Measurements from ENCODE around the gene KRTAP10-9.
"Not testable (repeated sequence)": the region's sequence is repeated elsewhere in the genome, so short reads cannot be mapped to it uniquely, and the experiment has no call there.

Gene KRTAP10-9

GRCh38 chr21:44649521-44650100, 22.7 kb downstream of the KRTAP10-9 start:
- H3K4me3 Mint-ChIP-seq, result no peak overlapping the region
- intact Hi-C loops (cut with micrococcal nuclease), result no loop called here
- H3K4me1 Mint-ChIP-seq (ENCODE audit: low read depth), result no peaks in the 10 kb centered on the region
- peaks cover 6% of the 10 kb centered on the region for H3K9me3 Mint-ChIP-seq
- no peaks in the 10 kb centered on the region for H3K36me3 Mint-ChIP-seq (ENCODE audit: low read depth)
- H3K27me3 Mint-ChIP-seq, result peaks cover 9% of the 10 kb centered on the region
- H3K27ac Mint-ChIP-seq, result no peak overlapping the region

- Mint-ChIP-seq H3K9me3 (no peaks in the 10 kb centered on the region), H3K4me3 (no peak overlapping the region), H3K36me3 (ENCODE audit: low read depth) (no peaks in the 10 kb centered on the region), H3K27me3 (peaks cover 9% of the 10 kb centered on the region), H3K4me1 (ENCODE audit: low read depth) (no peaks in the 10 kb centered on the region), H3K27ac (no peak overlapping the region)
- intact Hi-C loops (cut with micrococcal nuclease), result no loop called here
Measured at GRCh38 chr21:44650265-44650972, 23.5 kb downstream of the KRTAP10-9 start.

- intact Hi-C loops (cut with micrococcal nuclease), result no loop called here
- Mint-ChIP-seq H3K4me1 (ENCODE audit: low read depth) (no peaks in the 10 kb centered on the region), H3K27me3 (peaks cover 10% of the 10 kb centered on the region), H3K9me3 (peaks cover 5% of the 10 kb centered on the region), H3K27ac (no peak overlapping the region), H3K4me3 (no peak overlapping the region), H3K36me3 (ENCODE audit: low read depth) (no peaks in the 10 kb centered on the region)
Measured at GRCh38 chr21:44650973-44651675, 24.2 kb downstream of the KRTAP10-9 start.

- peaks cover 25% of the 10 kb centered on the region for H3K9me3 Mint-ChIP-seq
- H3K4me1 Mint-ChIP-seq (ENCODE audit: low read depth), result no peaks in the 10 kb centered on the region
- H3K36me3 Mint-ChIP-seq (ENCODE audit: low read depth), result no peaks in the 10 kb centered on the region
- intact Hi-C loops (cut with micrococcal nuclease), result no loop called here
- H3K27ac Mint-ChIP-seq, result no peak overlapping the region
- H3K4me3 Mint-ChIP-seq, result no peak overlapping the region
- peaks cover 11% of the 10 kb centered on the region for H3K27me3 Mint-ChIP-seq
Measured at GRCh38 chr21:44653123-44653522, 26.2 kb downstream of the KRTAP10-9 start.

GRCh38 chr21:44653656-44654575, 27.0 kb downstream of the KRTAP10-9 start:
- intact Hi-C loops (cut with micrococcal nuclease), result no loop called here
- peaks cover 13% of the 10 kb centered on the region for H3K27me3 Mint-ChIP-seq
- H3K9me3 Mint-ChIP-seq, result peaks cover 33% of the 10 kb centered on the region
- no peak overlapping the region for H3K27ac Mint-ChIP-seq
- H3K4me3 Mint-ChIP-seq, result no peak overlapping the region
- H3K36me3 Mint-ChIP-seq (ENCODE audit: low read depth), result no peaks in the 10 kb centered on the region
- no peaks in the 10 kb centered on the region for H3K4me1 Mint-ChIP-seq (ENCODE audit: low read depth)

- no peak within 1 kb of the TSS for H3K27ac Mint-ChIP-seq
- no peak within 1 kb of the TSS for H3K4me3 Mint-ChIP-seq
- H3K9me3 Mint-ChIP-seq, result peaks cover 33% of the 10 kb centered on the region
- intact Hi-C loops (cut with micrococcal nuclease), result no loop called here
- H3K27me3 Mint-ChIP-seq, result peaks cover 14% of the 10 kb centered on the region
- no peaks in the 10 kb centered on the region for H3K4me1 Mint-ChIP-seq (ENCODE audit: low read depth)
- no peaks in the 10 kb centered on the region for H3K36me3 Mint-ChIP-seq (ENCODE audit: low read depth)
Measured at GRCh38 chr21:44654576-44655175, 27.8 kb downstream of the KRTAP10-9 start, which contains the start of gene KRTAP12-4. Gene KRTAP12-4 (minus strand): TSS chr21:44654659. CDS start chr21:44654614, 45 bp downstream.

- H3K27ac Mint-ChIP-seq, result no peak overlapping the region
- no peaks in the 10 kb centered on the region for H3K36me3 Mint-ChIP-seq (ENCODE audit: low read depth)
- no peak overlapping the region for H3K4me3 Mint-ChIP-seq
- H3K9me3 Mint-ChIP-seq, result peaks cover 41% of the 10 kb centered on the region
- peaks cover 19% of the 10 kb centered on the region for H3K27me3 Mint-ChIP-seq
- intact Hi-C loops (cut with micrococcal nuclease), result no loop called here
- H3K4me1 Mint-ChIP-seq (ENCODE audit: low read depth), result no peaks in the 10 kb centered on the region
Measured at GRCh38 chr21:44656868-44657267, 30.0 kb downstream of the KRTAP10-9 start.

- H3K9me3 Mint-ChIP-seq, result peaks cover 41% of the 10 kb centered on the region
- intact Hi-C loops (cut with micrococcal nuclease), result no loop called here
- no peak within 1 kb of the TSS for H3K27ac Mint-ChIP-seq
- H3K4me3 Mint-ChIP-seq, result no peak within 1 kb of the TSS
- no peaks in the 10 kb centered on the region for H3K4me1 Mint-ChIP-seq (ENCODE audit: low read depth)
- peaks cover 23% of the 10 kb centered on the region for H3K27me3 Mint-ChIP-seq
- H3K36me3 Mint-ChIP-seq (ENCODE audit: low read depth), result no peaks in the 10 kb centered on the region
Measured at GRCh38 chr21:44657635-44658540, 31.0 kb downstream of the KRTAP10-9 start, which contains the start of gene KRTAP12-3. Gene KRTAP12-3 (plus strand): TSS chr21:44657932. CDS start chr21:44657980, 48 bp downstream.

- Mint-ChIP-seq H3K36me3 (ENCODE audit: low read depth) (no peaks in the 10 kb centered on the region), H3K27ac (no peak overlapping the region), H3K4me1 (ENCODE audit: low read depth) (no peaks in the 10 kb centered on the region), H3K27me3 (peaks cover 23% of the 10 kb centered on the region), H3K4me3 (no peak overlapping the region), H3K9me3 (peaks cover 41% of the 10 kb centered on the region)
- intact Hi-C loops (cut with micrococcal nuclease), result no loop called here
Measured at GRCh38 chr21:44658541-44658910, 31.6 kb downstream of the KRTAP10-9 start.

- Mint-ChIP-seq H3K27ac (no peak overlapping the region), H3K4me3 (no peak overlapping the region), H3K27me3 (peaks cover 21% of the 10 kb centered on the region), H3K9me3 (peaks cover 41% of the 10 kb centered on the region), H3K36me3 (ENCODE audit: low read depth) (no peaks in the 10 kb centered on the region), H3K4me1 (ENCODE audit: low read depth) (no peaks in the 10 kb centered on the region)
- intact Hi-C loops (cut with micrococcal nuclease), result no loop called here
Measured at GRCh38 chr21:44658913-44659595, 32.2 kb downstream of the KRTAP10-9 start.

- Mint-ChIP-seq H3K27me3 (peaks cover 27% of the 10 kb centered on the region), H3K9me3 (peaks cover 31% of the 10 kb centered on the region)
Measured at GRCh38 chr21:44661567-44661966, 34.7 kb downstream of the KRTAP10-9 start.

GRCh38 chr21:44664691-44665090, 37.8 kb downstream of the KRTAP10-9 start:
- Mint-ChIP-seq H3K27ac (no peak overlapping the region), H3K9me3 (peaks cover 10% of the 10 kb centered on the region), H3K4me3 (no peak overlapping the region), H3K4me1 (ENCODE audit: low read depth) (no peaks in the 10 kb centered on the region), H3K36me3 (ENCODE audit: low read depth) (no peaks in the 10 kb centered on the region), H3K27me3 (peaks cover 26% of the 10 kb centered on the region)
- intact Hi-C loops (cut with micrococcal nuclease), result no loop called here

More at GRCh38 chr21:44661567-44661966, 34.7 kb downstream of the KRTAP10-9 start:
- H3K27ac Mint-ChIP-seq; intact Hi-C loops (cut with micrococcal nuclease); H3K36me3 Mint-ChIP-seq (ENCODE audit: low read depth); H3K4me3 Mint-ChIP-seq; H3K4me1 Mint-ChIP-seq (ENCODE audit: low read depth): not testable (repeated sequence)
